ENCODE data around the gene SYT2.

- no peak for TF ChIP-seq CTCF (IDR thresholded peaks at IDR 0.05)
- no peak for TF ChIP-seq POLR2AphosphoS5 (IDR thresholded peaks at IDR 0.05)
Observed at GRCh38 chr1:202565890-202566602, 144.2 kb downstream of the SYT2 start.
